ENCODE results near the gene AMTN. TPM values are rescaled to one million over a fixed set of nuclear protein-coding genes. Genes with fewer than 3 reads are reported as not detected.

The AMTN gene
- total RNA-seq = 0.12 TPM in 1 of 2 replicates, not detected in the other

GRCh38 chr4:70518269-70518668 lies at the start of gene AMTN:
TSS of gene AMTN (plus strand) at chr4:70518569. CDS start at chr4:70518778, 209 bp downstream.

GRCh38 chr4:70471897-70472296 lies 46.5 kb upstream of the AMTN start, which contains the start of gene MUC7:
TSS of gene MUC7 (plus strand) at chr4:70472197. CDS start at chr4:70474022, 1,825 bp downstream.

Other genes with a start within 250 kb of the AMTN start
- not detected in 2 replicates for gene CABS1, start 183.6 kb upstream of the AMTN start, total RNA-seq
- not detected in 2 replicates for gene SMR3A, start 157.8 kb upstream of the AMTN start, total RNA-seq
- not detected in 2 replicates for gene SMR3B, start 135.4 kb upstream of the AMTN start, total RNA-seq
- not detected in 2 replicates for gene OPRPN, start 120.6 kb upstream of the AMTN start, total RNA-seq
- not detected in 2 replicates for gene MUC7, start 46.4 kb upstream of the AMTN start, total RNA-seq
- not detected in 2 replicates for gene AMBN, start 73.7 kb downstream of the AMTN start, total RNA-seq
- under 0.01 and 0.12 TPM in 2 replicates for gene ENAM, start 110.2 kb downstream of the AMTN start, total RNA-seq
- gene JCHAIN, start 147.9 kb downstream of the AMTN start, total RNA-seq = 0.12 and 0.13 TPM in 2 replicates
- gene UTP3, start 170.0 kb downstream of the AMTN start, total RNA-seq = 21.0 and 26.0 TPM in 2 replicates
- 32.0 and 48.2 TPM in 2 replicates for gene RUFY3, start 203.4 kb downstream of the AMTN start, total RNA-seq